Measurements from ENCODE around the gene TNXB.
"Not testable (repeated sequence)": the region's sequence is repeated elsewhere in the genome, so short reads cannot be mapped to it uniquely, and the experiment has no call there.

The TNXB gene

DNA sequence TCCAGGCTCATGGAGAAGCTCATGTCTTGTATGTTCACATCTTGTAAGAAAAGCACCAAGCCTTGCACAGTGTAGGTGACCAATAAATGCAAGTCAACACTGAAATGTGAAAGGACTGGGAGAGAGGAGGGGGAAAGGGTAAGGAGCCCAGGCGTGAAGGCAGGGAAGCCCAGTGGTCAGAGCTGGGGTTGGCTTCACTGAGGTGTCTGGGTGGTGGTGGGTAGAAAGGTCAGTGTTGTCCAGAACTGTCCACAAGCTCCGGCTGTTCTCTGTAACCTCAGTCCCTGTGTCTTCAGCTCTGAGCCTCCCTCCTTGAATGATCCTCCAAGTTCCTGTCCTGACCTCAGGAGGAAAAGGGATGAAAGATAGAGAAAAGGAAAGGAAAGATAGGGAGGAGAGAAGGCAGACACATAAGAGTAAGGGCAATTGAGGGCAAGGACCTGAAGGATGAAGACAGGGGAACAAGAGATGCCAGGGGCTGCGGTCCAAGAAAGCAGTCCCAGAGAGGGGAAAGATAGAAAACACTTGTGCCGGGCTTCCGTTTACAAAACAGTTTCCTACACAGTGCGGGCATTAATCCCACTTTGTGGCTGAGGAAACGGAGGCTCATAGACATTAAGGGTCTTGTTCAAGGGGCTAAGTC lies 2.4 kb upstream of the TNXB start:
- DNase-seq (ENCODE audit: low read depth, low spot score): no peak
- TF ChIP-seq FOXP2 (optimal IDR thresholded peaks at IDR 0.05; ENCODE audit: control extremely low read depth, extremely low read length, insufficient read depth) (no peak), EZH2 (IDR thresholded peaks at IDR 0.05) (no peak), POLR2AphosphoS5 (IDR thresholded peaks at IDR 0.05; ENCODE audit: borderline replicate concordance, low read depth, low read length) (no peak)
- Histone ChIP-seq H3K27ac (no peak overlapping the region), H3K9ac (ENCODE audit: insufficient read length) (no peak overlapping the region), H3K4me3 (no peak overlapping the region), H3K36me3 (ENCODE audit: insufficient read depth, low read length) (peaks cover 4% of the 10 kb centered on the region; the same call in 1 of the 2 replicates), H3K9me3 (ENCODE audit: low read depth, low read length) (no peaks in the 10 kb centered on the region)

DNA sequence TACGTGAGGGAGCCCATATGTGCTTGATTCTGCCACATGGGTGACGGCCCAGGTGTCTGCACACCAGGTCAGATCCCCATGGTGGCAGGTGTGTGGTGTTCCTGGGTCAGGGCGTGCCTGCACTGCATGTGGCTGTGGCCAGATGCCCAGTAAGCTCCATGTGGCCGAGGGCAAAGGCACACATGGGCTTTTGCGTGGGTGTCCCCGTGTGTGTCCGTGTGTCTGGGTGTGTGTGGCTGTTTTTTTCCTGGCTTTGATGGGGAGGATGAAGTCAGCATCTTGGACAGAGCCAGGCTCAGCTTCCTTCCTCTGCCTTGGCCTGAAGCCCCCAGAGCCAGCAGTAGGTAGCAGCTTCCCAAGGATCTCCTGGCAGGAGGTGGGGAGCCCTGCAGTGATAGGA lies 1.5 kb upstream of the TNXB start:
- DNase-seq (ENCODE audit: low read depth, low spot score): no peak
- no peak overlapping the region for H3K9ac ChIP-seq (ENCODE audit: insufficient read length)
- no peaks in the 10 kb centered on the region for H3K36me3 ChIP-seq (ENCODE audit: insufficient read depth, low read length)
- TF ChIP-seq POLR2AphosphoS5 (IDR thresholded peaks at IDR 0.05; ENCODE audit: borderline replicate concordance, low read depth, low read length): no peak
- no peak for TF ChIP-seq FOXP2 (optimal IDR thresholded peaks at IDR 0.05; ENCODE audit: control extremely low read depth, extremely low read length, insufficient read depth)
- no peaks in the 10 kb centered on the region for H3K9me3 ChIP-seq (ENCODE audit: low read depth, low read length)
- no peak overlapping the region for H3K4me3 ChIP-seq
- H3K27ac ChIP-seq: no peak overlapping the region

DNA sequence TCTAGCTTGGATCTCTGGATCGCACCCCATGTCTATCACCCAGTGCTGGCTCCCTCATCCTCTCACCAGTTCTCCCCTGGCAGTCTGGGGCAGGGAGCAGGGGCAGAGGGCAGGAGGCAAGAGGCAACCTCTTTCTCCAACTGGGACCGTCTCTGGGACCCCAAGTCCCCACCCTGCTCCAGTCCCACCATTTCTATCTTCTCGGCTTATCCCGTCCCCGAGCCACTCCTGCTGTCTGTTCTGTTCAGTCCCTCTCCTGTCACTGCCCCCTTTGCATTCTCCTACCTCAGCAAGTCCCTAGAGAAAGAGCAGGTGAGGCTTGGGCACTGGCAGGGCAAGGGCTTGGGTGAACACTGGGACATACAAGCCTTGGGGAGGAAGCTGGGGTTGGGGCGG lies 625 bp upstream of the TNXB start:
- no peak for TF ChIP-seq FOXP2 (optimal IDR thresholded peaks at IDR 0.05; ENCODE audit: control extremely low read depth, extremely low read length, insufficient read depth)
- H3K36me3 ChIP-seq (ENCODE audit: insufficient read depth, low read length): no peaks in the 10 kb centered on the region
- no peak overlapping the region for H3K9ac ChIP-seq (ENCODE audit: insufficient read length)
- DNase-seq (ENCODE audit: low read depth, low spot score): no peak
- no peak overlapping the region for H3K27ac ChIP-seq
- no peak overlapping the region for H3K4me3 ChIP-seq
- H3K9me3 ChIP-seq (ENCODE audit: low read depth, low read length): no peaks in the 10 kb centered on the region

DNA sequence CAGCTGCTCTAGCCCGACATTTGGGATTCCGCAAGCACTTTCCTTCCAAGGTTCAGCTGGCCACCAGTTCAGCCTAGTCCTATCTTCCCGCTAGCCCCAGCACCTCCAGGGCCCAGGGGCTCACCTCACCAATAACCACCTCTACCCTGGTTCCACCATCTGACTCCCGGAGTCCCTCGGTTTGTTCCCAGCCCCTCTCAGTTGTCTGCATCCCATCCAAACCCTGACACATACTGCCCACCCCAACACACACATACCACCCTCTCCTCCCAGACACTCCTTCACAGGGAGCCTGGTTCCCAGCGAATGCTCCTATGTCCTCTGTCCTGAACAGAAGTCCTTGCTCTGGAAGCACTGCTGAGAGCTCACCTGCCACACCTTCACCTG lies 418 bp downstream of the TNXB start:
- no peak for TF ChIP-seq EZH2 (IDR thresholded peaks at IDR 0.05)
- no peak for TF ChIP-seq POLR2AphosphoS5 (IDR thresholded peaks at IDR 0.05; ENCODE audit: borderline replicate concordance, low read depth, low read length)
- TF ChIP-seq FOXP2 (optimal IDR thresholded peaks at IDR 0.05; ENCODE audit: control extremely low read depth, extremely low read length, insufficient read depth): no peak
- Histone ChIP-seq H3K9ac (ENCODE audit: insufficient read length) (no peak overlapping the region), H3K9me3 (ENCODE audit: low read depth, low read length) (no peaks in the 10 kb centered on the region), H3K4me3 (peak overlapping the region; percentile 56), H3K36me3 (ENCODE audit: insufficient read depth, low read length) (no peaks in the 10 kb centered on the region), H3K27ac (no peak overlapping the region)
- no peak for DNase-seq (ENCODE audit: low read depth, low spot score)

DNA sequence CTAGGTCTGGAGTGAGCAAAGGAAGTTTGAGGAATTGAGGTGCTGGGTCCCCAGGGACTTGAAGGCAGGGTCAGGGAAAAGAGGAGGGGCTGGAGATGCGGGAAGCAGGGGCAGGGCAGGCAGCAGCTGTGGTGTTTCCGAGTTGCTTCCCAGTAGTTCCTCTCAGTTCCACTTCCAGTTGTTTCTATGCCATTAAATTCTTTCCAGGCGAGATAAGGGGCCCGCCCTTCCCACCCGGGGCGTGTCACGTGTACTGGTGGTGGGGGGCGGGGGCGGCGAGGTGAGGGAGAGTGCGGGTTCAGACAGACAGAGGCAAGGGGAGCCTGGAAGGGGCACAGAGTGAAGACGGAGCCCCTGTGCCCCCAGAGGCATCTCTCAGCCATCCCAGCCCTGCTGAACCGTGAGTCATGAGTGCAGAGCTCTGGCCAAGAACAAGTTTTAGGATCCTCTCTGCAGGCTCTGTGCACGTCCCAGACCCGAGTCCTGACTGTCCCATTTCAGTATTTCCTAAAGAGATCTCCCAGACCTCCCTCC lies 977 bp downstream of the TNXB start:
- H3K9ac ChIP-seq (ENCODE audit: insufficient read length): peak overlapping the region; percentile 2
- H3K9me3 ChIP-seq (ENCODE audit: low read depth, low read length): no peaks in the 10 kb centered on the region
- no peak for DNase-seq (ENCODE audit: low read depth, low spot score)
- H3K36me3 ChIP-seq (ENCODE audit: insufficient read depth, low read length): no peaks in the 10 kb centered on the region
- no peak for TF ChIP-seq POLR2AphosphoS5 (IDR thresholded peaks at IDR 0.05; ENCODE audit: borderline replicate concordance, low read depth, low read length)
- TF ChIP-seq EZH2 (IDR thresholded peaks at IDR 0.05): no peak
- TF ChIP-seq FOXP2 (optimal IDR thresholded peaks at IDR 0.05; ENCODE audit: control extremely low read depth, extremely low read length, insufficient read depth): no peak
- H3K27ac ChIP-seq: no peak overlapping the region
- H3K4me3 ChIP-seq: peak overlapping the region; percentile 56

DNA sequence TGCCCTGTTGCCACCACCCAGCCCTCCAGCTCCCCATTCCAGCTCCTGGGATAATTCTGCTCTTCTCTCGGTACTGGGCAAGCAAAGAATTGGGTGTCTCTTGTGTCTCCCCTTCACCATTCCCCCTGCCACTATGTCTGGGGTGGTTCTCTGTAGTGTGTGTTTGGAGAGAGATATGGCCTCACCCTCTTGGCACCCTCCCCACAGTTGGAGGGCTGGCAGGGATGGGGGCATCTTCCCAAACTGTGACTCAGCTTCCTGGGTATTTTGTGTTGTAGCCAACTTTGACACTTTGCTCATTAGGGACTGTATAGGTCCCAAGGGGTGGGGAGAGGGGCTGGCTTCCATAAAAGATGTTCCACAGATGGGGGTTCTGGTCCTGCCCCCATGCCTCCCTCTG lies 1.7 kb downstream of the TNXB start:
- H3K9ac ChIP-seq (ENCODE audit: insufficient read length): no peak overlapping the region
- no peak overlapping the region for H3K27ac ChIP-seq
- peak overlapping the region; percentile 56; the same call in 1 of the 2 replicates for H3K4me3 ChIP-seq
- DNase-seq (ENCODE audit: low read depth, low spot score): no peak
- no peak for TF ChIP-seq EZH2 (IDR thresholded peaks at IDR 0.05)
- TF ChIP-seq POLR2AphosphoS5 (IDR thresholded peaks at IDR 0.05; ENCODE audit: borderline replicate concordance, low read depth, low read length): no peak
- TF ChIP-seq FOXP2 (optimal IDR thresholded peaks at IDR 0.05; ENCODE audit: control extremely low read depth, extremely low read length, insufficient read depth): no peak
- H3K9me3 ChIP-seq (ENCODE audit: low read depth, low read length): no peaks in the 10 kb centered on the region
- H3K36me3 ChIP-seq (ENCODE audit: insufficient read depth, low read length): no peaks in the 10 kb centered on the region

DNA sequence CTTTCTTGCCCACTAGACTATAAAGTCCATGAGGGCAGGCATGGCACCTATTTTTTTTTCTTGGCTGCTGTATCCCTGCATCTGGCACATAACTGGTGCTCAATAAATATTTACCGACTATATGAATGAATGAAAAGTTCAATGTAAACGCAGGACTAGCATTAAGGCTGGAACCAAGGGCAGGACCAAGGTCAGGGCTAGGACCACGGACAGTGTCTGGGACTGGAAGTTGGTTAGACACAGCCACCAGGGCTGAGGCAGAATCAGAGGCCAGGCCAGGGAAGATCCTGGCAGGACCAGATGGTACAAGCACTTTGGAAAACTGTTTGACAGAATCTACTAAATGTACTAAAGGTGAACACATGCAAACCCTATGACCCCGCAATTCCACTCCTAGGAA lies 3.7 kb downstream of the TNXB start:
- no peak overlapping the region for H3K9ac ChIP-seq (ENCODE audit: insufficient read length)

DNA sequence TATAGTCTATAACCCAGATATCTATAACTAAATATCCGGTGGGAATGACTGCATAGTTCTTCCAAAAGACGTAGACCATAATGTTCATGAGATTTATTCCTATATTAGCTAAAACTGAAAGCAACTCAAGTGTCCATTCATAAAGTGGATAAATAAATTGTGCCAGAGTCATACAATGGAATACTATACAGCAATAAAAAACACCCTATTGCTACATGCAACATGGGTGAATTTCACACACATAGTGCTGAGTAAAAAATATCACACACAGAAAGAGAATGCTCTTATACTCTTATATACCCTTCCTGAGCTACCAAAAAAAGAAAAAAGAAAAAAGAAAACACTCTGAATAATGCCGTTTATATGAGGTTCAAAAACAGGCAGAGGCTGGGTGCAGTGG lies 6.9 kb downstream of the TNXB start:
- no peak overlapping the region for H3K4me3 ChIP-seq
- no peak overlapping the region for H3K27ac ChIP-seq
- H3K36me3 ChIP-seq (ENCODE audit: insufficient read depth, low read length): no peaks in the 10 kb centered on the region
- DNase-seq (ENCODE audit: low read depth, low spot score): no peak
- TF ChIP-seq FOXP2 (optimal IDR thresholded peaks at IDR 0.05; ENCODE audit: control extremely low read depth, extremely low read length, insufficient read depth): no peak
- TF ChIP-seq POLR2AphosphoS5 (IDR thresholded peaks at IDR 0.05; ENCODE audit: borderline replicate concordance, low read depth, low read length): no peak
- no peak for TF ChIP-seq EZH2 (IDR thresholded peaks at IDR 0.05)
- no peak overlapping the region for H3K9ac ChIP-seq (ENCODE audit: insufficient read length)
- no peaks in the 10 kb centered on the region for H3K9me3 ChIP-seq (ENCODE audit: low read depth, low read length)

More for the DNA sequence above, 3.7 kb downstream of the TNXB start:
- Histone ChIP-seq H3K36me3 (ENCODE audit: insufficient read depth, low read length) (no peaks in the 10 kb centered on the region), H3K4me3 (no peak overlapping the region), H3K9me3 (ENCODE audit: low read depth, low read length) (no peaks in the 10 kb centered on the region), H3K27ac (no peak overlapping the region)
- no peak for DNase-seq (ENCODE audit: low read depth, low spot score)
- no peak for TF ChIP-seq FOXP2 (optimal IDR thresholded peaks at IDR 0.05; ENCODE audit: control extremely low read depth, extremely low read length, insufficient read depth)
- no peak for TF ChIP-seq POLR2AphosphoS5 (IDR thresholded peaks at IDR 0.05; ENCODE audit: borderline replicate concordance, low read depth, low read length)
- no peak for TF ChIP-seq EZH2 (IDR thresholded peaks at IDR 0.05)

DNA sequence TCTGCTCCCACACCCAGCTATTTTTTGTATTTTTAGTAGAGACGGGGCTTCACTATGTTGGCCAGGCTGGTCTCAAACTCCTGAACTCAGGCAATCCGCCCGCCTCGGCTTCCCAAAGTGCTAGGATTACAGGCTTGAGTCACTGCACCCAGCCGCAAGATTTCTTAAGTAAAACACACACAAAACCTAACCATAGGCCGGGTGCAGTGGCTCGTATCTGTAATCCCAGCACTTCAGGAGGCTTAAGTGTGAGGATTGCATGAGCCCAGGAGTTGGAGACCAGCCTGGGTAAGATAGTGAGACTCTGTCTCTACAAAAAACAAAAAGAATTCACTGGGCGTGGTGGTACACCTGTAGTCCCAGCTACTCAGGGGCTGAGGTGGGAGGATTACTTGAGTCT lies 8.9 kb downstream of the TNXB start:
- not testable (repeated sequence) for H3K27ac ChIP-seq; H3K9me3 ChIP-seq (ENCODE audit: low read depth, low read length); H3K9ac ChIP-seq (ENCODE audit: insufficient read length); DNase-seq (ENCODE audit: low read depth, low spot score); H3K4me3 ChIP-seq; H3K36me3 ChIP-seq (ENCODE audit: insufficient read depth, low read length)

Measured in SK-N-MC (cell line).